ENCODE results near the gene WWC1.

DNA sequence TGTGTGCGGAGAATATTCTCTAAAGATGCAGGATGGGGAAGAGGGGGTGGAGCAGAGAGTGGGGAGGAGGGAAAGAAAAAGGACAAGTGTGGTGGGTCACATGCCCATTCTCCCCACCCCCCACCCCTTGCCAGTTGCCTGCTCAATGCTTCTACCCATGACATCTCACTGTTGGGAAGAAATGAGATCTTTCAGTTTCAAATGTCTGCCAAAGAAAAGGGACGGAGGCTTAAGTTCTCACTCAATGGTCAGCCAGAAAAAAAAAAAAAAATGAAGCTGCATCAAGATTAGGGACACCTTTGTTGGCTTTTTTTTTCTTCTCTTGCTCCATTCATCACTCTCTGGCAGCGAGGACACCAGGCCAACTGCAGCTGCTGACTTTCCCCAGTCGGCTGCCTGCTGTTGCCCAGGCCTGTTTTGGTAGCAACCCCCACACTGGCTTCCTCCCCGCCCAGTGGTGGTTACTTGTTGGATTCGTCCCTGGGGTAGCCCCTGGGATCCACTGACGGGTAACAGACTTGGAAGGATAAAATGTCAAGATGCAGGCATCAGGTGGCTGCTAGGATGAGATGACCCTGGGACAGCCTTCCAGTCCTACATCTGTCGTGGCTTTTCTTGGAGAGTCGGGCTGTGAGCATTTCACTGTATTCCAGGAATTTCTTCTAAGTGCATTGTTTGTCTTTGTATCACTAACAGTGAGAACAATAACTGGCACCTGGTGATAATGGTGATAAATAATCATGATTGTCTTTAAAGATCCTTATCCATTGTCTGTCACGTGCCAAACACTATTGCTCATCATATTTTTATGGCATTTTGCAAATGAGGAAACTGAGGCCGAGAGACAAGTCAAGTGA lies 9.1 kb downstream of the WWC1 start:
- TF ChIP-seq, protein P1, sequence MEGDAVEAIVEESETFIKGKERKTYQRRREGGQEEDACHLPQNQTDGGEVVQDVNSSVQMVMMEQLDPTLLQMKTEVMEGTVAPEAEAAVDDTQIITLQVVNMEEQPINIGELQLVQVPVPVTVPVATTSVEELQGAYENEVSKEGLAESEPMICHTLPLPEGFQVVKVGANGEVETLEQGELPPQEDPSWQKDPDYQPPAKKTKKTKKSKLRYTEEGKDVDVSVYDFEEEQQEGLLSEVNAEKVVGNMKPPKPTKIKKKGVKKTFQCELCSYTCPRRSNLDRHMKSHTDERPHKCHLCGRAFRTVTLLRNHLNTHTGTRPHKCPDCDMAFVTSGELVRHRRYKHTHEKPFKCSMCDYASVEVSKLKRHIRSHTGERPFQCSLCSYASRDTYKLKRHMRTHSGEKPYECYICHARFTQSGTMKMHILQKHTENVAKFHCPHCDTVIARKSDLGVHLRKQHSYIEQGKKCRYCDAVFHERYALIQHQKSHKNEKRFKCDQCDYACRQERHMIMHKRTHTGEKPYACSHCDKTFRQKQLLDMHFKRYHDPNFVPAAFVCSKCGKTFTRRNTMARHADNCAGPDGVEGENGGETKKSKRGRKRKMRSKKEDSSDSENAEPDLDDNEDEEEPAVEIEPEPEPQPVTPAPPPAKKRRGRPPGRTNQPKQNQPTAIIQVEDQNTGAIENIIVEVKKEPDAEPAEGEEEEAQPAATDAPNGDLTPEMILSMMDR (IDR thresholded peaks at IDR 0.05; ENCODE audit: low read length): no peak
- no peak for TF ChIP-seq EZH2 (IDR thresholded peaks at IDR 0.05; ENCODE audit: borderline replicate concordance, low read length)
